Neutrophil (primary cell): ENCODE results near the gene ATP8B4.
A peak's percentile ranks its signal among the peaks of the same experiment; 100 is the strongest.

ENCODE experiments used
- H3K27ac ChIP-seq: fragments of 200-600 bp; sonication (generic); 2 replicates; pipeline ENCODE4 v1.5.1; 2016; ENCODE audit warnings: mild to moderate bottlenecking, moderate library complexity
- H3K27me3 ChIP-seq: fragments of 200-600 bp; sonication (generic); 2 replicates; pipeline ENCODE4 v1.6.0; 2016; ENCODE audit warnings: mild to moderate bottlenecking
- H3K36me3 ChIP-seq: fragments of 200-600 bp; sonication (generic); 2 replicates; pipeline ENCODE4 v1.5.1; 2017
- H3K4me1 ChIP-seq, 2 experiments: fragments of 200-600 bp in 1 of 2; sonication (generic) in 1 of 2; 1 replicate in 1 of 2; 2 replicates in 1 of 2; pipeline versions ENCODE4 v1.5.1 to v1.6.1; 2013 to 2016; ENCODE audit warnings: low read depth in 1 of 2, low read length in 1 of 2, mild to moderate bottlenecking in 1 of 2, moderate library complexity in 1 of 2; ENCODE audit not compliant: control insufficient read depth in 1 of 2, insufficient read depth in 1 of 2
- H3K4me3 ChIP-seq, 2 experiments: fragments of 200-600 bp in 1 of 2; sonication (generic) in 1 of 2; 1 replicate in 1 of 2; 2 replicates in 1 of 2; pipeline ENCODE4 v1.5.1; 2013 to 2016; ENCODE audit warnings: low read depth in 1 of 2, low read length in 1 of 2, mild to moderate bottlenecking in 1 of 2, moderate library complexity in 1 of 2
- H3K9me3 ChIP-seq: fragments of 200-600 bp; sonication (generic); 2 replicates; pipeline ENCODE4 v1.5.1; 2016
- TF ChIP-seq, protein P1 (sequence below): fragments of 200-600 bp; sonication (generic); IDR thresholded peaks from 2 replicates; pipeline ENCODE4 v1.5.1; 2016; ENCODE audit warnings: antibody characterized with exemption

ATP8B4 gene

GRCh38 chr15:49890689-49891088 is 228.3 kb downstream of the ATP8B4 start:
- no peaks in the 10 kb centered on the region for H3K27me3 ChIP-seq
- TF ChIP-seq, protein P1, sequence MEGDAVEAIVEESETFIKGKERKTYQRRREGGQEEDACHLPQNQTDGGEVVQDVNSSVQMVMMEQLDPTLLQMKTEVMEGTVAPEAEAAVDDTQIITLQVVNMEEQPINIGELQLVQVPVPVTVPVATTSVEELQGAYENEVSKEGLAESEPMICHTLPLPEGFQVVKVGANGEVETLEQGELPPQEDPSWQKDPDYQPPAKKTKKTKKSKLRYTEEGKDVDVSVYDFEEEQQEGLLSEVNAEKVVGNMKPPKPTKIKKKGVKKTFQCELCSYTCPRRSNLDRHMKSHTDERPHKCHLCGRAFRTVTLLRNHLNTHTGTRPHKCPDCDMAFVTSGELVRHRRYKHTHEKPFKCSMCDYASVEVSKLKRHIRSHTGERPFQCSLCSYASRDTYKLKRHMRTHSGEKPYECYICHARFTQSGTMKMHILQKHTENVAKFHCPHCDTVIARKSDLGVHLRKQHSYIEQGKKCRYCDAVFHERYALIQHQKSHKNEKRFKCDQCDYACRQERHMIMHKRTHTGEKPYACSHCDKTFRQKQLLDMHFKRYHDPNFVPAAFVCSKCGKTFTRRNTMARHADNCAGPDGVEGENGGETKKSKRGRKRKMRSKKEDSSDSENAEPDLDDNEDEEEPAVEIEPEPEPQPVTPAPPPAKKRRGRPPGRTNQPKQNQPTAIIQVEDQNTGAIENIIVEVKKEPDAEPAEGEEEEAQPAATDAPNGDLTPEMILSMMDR: no peak
- H3K36me3 ChIP-seq: peaks cover 89% of the 10 kb centered on the region
- no peaks in the 10 kb centered on the region for H3K9me3 ChIP-seq
- no peak overlapping the region for H3K4me3 ChIP-seq
- no peaks in the 10 kb centered on the region for H3K4me1 ChIP-seq
- peak overlapping the region; percentile 6 for H3K27ac ChIP-seq

GRCh38 chr15:49889536-49889935 is 229.5 kb downstream of the ATP8B4 start:
- H3K4me3 ChIP-seq: no peak overlapping the region
- H3K27ac ChIP-seq: peak overlapping the region; percentile 6
- no peaks in the 10 kb centered on the region for H3K4me1 ChIP-seq
- H3K36me3 ChIP-seq: peaks cover 89% of the 10 kb centered on the region
- no peaks in the 10 kb centered on the region for H3K9me3 ChIP-seq
- TF ChIP-seq, protein P1: no peak
- no peaks in the 10 kb centered on the region for H3K27me3 ChIP-seq

DNA sequence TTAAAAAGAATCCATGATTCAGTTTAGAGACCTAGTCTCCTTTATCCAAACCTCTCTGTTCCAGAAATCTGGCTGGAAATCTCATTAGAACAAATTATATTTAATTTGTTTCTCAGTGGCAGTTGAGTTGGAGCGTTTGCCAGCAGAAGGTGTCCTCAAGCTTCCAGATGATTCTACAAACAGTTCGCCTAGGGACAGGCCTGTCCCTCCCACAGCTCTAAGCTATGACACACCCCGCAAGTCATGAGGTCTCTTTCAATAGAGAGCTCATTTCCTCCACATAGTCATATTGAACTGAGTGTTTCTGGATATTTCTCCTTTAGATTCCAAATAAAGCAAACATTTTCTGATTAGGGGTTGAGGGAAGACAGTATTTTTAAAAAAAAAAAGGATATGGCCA is 230.3 kb downstream of the ATP8B4 start:
- no peak overlapping the region for H3K4me3 ChIP-seq
- H3K36me3 ChIP-seq: peaks cover 85% of the 10 kb centered on the region
- no peak overlapping the region for H3K27ac ChIP-seq
- H3K27me3 ChIP-seq: no peaks in the 10 kb centered on the region
- H3K9me3 ChIP-seq: no peaks in the 10 kb centered on the region
- H3K4me1 ChIP-seq: no peaks in the 10 kb centered on the region
- TF ChIP-seq, protein P1: no peak

GRCh38 chr15:49888323-49888693 is 230.7 kb downstream of the ATP8B4 start:
- Histone ChIP-seq H3K4me1 (no peaks in the 10 kb centered on the region), H3K4me3 (no peak overlapping the region), H3K27ac (no peak overlapping the region), H3K36me3 (peaks cover 84% of the 10 kb centered on the region), H3K9me3 (no peaks in the 10 kb centered on the region), H3K27me3 (no peaks in the 10 kb centered on the region)
- TF ChIP-seq, protein P1: no peak

DNA sequence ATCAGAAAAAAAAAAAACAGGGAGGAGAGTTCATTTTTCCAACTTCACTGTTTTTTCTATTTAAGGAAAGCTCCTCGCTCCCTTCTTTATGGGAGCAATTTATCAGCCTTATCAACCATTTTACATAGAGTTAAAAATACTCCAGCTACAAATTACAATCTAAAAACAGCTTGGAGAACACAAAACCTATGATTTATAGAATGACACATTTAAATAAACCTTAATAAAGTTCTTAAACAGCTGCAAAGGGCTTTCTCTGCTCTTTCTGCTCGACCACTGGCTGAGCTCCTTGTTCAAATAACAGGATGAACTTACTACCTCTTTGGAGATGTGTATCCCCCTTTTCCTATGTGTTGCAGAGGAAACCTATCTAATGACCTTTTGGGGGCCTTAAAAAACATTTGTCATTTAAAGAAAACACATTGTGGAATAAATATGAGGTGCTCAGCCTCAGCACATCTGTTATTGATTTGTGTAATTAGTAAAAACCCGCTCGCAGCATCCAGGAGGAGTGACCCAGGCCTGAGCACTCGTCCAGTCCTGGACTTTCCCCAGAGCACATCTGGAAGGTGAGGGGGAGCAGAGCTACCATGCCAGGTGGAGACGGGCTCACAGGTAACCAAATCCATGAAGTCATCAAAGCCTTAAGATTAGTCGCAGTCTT is 231.2 kb downstream of the ATP8B4 start:
- H3K27me3 ChIP-seq: no peaks in the 10 kb centered on the region
- H3K4me3 ChIP-seq: no peak overlapping the region
- H3K27ac ChIP-seq: no peak overlapping the region
- TF ChIP-seq, protein P1: no peak
- peaks cover 84% of the 10 kb centered on the region for H3K36me3 ChIP-seq
- H3K4me1 ChIP-seq: no peaks in the 10 kb centered on the region
- no peaks in the 10 kb centered on the region for H3K9me3 ChIP-seq

DNA sequence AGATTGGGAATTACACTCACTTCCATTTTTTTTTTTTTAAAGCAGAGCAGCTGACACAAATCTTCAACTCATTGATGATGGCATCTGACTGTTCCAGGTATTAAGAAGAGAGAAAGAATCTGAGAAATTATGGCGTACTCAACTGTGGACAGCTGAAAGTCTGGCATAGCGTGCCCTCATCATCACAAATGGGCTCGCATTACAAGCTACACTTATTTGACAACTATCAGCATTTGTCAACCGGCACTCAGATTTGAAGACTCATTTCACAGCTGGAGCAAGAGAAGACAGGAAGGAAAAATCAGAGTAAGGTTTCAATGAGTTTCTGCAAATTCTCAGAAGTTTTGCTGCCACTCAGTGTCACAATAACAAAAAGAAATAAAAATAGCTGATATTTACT is 235.9 kb downstream of the ATP8B4 start:
- H3K9me3 ChIP-seq: no peaks in the 10 kb centered on the region
- TF ChIP-seq, protein P1: no peak
- peaks cover 76% of the 10 kb centered on the region for H3K36me3 ChIP-seq
- H3K4me1 ChIP-seq: no peaks in the 10 kb centered on the region
- H3K27me3 ChIP-seq: no peaks in the 10 kb centered on the region
- H3K4me3 ChIP-seq: no peak overlapping the region
- H3K27ac ChIP-seq: peak overlapping the region; percentile 6
